Fibroblast of mammary gland (primary cell): ENCODE measurements around the gene FBXL7.
A peak's percentile ranks its signal among the peaks of the same experiment; 100 is the strongest.

Source experiments
- DNase-seq: peaks from one replicate; pipeline ENCODE4 v3.0.0-alpha.2; 2010; ENCODE audit warnings: low read depth
- H3K4me3 ChIP-seq: 2 replicates; pipeline ENCODE4 v1.5.1; 2011; ENCODE audit warnings: low read depth, mild to moderate bottlenecking, low read length, moderate library complexity; ENCODE audit not compliant: control insufficient read depth
- TF ChIP-seq, protein P1 (sequence below): conservative IDR thresholded peaks from 2 replicates; pipeline ENCODE4 v1.5.1; 2011; ENCODE audit warnings: low read depth, low read length, inconsistent platforms; ENCODE audit not compliant: control insufficient read depth, insufficient read depth

The FBXL7 gene

DNA sequence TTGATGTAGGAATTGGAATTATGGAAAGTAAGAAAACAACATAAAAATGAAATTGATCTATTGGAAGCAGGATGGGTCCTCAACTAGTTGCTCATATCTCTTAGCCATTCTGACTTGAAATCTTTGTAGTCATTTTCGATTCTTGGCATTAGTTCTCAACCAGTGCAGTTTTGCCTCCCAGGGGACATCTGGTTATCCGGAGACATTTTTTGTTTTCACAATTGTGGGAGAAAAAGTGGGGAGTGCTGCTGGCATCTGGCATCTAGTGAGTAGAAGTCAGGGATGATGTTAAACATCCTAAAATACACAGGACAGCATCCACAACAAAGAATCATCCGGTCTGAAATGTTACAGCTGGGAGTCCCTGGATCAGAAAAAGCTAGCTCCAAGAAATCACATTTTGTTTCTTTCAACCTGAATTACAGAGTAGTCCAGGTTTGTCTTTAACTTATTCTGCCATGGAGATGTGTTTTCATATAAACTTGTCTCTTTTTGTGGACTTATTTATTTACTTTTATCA, 74.9 kb downstream of the FBXL7 start:
- H3K4me3 ChIP-seq, result no peak overlapping the region
- TF ChIP-seq, protein P1, sequence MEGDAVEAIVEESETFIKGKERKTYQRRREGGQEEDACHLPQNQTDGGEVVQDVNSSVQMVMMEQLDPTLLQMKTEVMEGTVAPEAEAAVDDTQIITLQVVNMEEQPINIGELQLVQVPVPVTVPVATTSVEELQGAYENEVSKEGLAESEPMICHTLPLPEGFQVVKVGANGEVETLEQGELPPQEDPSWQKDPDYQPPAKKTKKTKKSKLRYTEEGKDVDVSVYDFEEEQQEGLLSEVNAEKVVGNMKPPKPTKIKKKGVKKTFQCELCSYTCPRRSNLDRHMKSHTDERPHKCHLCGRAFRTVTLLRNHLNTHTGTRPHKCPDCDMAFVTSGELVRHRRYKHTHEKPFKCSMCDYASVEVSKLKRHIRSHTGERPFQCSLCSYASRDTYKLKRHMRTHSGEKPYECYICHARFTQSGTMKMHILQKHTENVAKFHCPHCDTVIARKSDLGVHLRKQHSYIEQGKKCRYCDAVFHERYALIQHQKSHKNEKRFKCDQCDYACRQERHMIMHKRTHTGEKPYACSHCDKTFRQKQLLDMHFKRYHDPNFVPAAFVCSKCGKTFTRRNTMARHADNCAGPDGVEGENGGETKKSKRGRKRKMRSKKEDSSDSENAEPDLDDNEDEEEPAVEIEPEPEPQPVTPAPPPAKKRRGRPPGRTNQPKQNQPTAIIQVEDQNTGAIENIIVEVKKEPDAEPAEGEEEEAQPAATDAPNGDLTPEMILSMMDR, result no peak
- DNase-seq, result peak; percentile 60

DNA sequence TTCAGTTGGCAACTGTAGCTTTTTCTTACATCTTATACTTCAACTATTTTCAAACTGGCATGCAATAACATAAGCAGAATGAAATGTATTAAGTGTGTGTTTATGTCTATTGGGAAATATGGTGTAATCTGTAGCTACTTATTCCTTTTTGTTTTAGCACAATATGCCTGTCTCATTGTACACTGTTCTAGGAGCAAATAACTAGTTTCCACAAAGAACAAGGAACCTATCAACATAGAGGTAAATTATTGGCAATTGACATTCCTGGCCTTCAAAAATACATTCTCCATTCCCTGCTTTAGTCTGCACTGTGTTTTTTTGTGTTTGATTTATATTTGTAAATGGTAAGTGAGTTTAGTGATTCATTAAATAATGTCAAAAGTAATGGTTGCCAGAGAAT, 75.7 kb downstream of the FBXL7 start:
- no peak overlapping the region for H3K4me3 ChIP-seq
- peak; percentile 17 for DNase-seq
- TF ChIP-seq, protein P1, result no peak

DNA sequence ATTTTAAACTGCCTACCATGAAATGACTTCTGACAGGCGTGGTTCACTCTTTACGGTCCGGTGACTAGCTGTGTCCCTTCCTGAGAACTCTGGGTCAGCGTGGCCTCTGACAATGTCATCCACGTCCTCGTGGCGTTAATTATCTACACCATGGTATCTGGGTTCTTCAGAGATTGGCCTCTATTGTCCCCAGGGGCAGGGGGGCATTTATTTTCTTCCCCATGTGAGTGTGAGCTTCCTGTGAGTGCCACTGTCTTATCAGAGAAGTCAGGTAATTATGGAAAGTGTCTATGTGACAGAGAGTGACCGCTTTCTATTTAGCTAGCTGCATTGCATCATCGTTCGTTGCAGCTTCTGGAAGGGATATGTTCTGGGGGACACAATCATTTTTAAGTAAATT, 77.2 kb downstream of the FBXL7 start:
- TF ChIP-seq, protein P1, result no peak
- no peak for DNase-seq
- no peak overlapping the region for H3K4me3 ChIP-seq

DNA sequence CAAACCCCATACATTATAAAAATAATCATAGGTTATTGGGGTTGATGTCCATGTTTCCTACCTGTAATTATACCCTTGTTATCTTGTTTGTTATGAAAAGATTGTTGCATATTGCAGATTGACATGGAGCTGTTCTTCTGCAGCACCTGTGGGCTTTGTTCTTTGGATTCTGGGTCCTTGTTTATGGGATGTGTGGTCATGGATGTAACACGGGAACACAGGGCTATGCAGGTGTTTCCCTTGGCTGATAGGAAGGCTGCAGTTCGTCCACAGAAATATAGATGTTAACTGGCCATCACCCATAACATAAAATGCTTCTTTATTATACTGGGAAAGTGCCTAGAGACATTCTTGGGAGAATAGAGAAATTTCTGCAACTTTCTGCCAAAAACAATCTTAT, 77.9 kb downstream of the FBXL7 start:
- TF ChIP-seq, protein P1, result no peak
- no peak for DNase-seq

DNA sequence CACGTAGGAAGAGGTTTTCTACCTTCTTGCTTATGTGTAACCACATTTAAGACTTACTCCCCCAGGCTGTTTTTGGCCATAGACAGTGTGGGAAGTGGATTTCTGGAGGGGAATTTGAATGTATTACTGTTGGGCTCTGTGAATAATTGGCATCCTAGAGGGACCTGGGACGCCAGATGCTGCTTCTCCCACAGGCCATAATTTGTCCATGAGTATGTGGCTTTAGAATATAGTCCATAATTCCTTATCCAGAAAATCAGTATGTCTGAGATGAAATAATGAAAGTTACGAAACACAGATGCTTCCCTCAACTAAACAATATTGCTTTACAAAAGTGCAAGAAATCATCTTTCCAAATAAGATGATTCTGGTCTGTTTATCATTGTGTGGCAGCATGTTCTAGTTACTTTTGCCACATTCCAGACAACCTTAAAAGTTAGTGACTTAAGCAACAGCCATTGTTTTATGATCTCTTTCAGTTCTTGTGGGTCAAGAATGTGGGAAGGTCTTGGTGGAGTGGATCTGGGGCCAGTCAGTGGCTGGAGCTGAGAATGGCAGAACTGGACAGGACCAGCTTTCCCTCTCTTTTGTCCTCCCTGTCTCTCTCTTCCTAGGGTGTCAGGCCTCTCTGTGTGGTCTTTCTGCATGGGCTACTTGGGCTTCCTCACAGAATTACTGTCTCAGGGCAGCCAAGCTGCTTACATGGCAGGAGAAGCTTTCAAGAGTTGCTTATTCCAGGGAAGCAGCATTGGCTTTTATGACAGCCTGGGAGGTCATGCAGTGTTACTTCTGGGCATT, 79.4 kb downstream of the FBXL7 start:
- TF ChIP-seq, protein P1, result no peak
- no peak for DNase-seq
- H3K4me3 ChIP-seq, result no peak overlapping the region

More for the DNA sequence above, 77.9 kb downstream of the FBXL7 start:
- H3K4me3 ChIP-seq, result no peak overlapping the region

DNA sequence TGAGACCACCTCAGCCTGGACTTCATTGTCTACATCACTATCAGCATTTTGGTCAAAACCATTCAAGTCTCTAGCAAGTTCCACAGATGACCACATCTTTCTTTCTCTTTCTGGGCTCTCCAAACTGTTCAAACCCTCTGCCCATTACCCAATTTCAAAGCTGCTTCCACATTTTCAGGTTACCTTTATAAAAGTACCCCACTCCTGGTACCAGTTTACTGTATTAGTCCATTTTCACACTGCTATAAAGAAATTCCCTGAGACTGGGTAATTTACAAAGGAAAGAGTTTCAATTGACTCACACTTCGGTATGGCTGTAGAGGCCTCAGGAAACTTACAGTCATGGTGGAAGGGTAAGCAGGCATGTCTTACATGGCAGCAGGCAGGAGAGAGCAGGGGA, 84.5 kb downstream of the FBXL7 start:
- TF ChIP-seq, protein P1, result no peak
- H3K4me3 ChIP-seq, result no peak overlapping the region
- no peak for DNase-seq

DNA sequence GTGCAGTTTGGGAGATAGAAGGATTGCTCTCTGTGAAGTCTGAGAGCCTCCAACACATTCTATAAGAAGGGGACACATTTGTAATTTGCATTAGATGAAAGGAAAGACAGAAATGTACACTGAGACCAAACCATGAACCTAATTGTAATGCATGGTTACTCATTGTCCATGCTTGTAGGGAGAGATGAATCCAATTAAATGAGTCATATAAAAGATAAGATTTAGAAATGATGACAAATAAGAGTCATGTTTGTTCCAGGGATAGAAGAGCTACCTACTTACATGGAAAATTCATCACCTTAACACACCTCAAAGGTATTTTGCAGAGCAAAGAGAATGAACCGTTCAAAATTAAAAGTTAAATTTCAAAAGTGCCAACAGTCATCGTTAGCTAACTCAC, 85.1 kb downstream of the FBXL7 start:
- DNase-seq, result no peak
- H3K4me3 ChIP-seq, result no peak overlapping the region
- TF ChIP-seq, protein P1, result no peak
